ENCODE measurements around the gene NTM. TPM values are rescaled to one million over a fixed set of nuclear protein-coding genes. Genes with fewer than 3 reads are reported as not detected.

Gene NTM
- total RNA-seq, 6 donors from 2014 or later = 4.1 to 151 (median 115) TPM

DNA sequence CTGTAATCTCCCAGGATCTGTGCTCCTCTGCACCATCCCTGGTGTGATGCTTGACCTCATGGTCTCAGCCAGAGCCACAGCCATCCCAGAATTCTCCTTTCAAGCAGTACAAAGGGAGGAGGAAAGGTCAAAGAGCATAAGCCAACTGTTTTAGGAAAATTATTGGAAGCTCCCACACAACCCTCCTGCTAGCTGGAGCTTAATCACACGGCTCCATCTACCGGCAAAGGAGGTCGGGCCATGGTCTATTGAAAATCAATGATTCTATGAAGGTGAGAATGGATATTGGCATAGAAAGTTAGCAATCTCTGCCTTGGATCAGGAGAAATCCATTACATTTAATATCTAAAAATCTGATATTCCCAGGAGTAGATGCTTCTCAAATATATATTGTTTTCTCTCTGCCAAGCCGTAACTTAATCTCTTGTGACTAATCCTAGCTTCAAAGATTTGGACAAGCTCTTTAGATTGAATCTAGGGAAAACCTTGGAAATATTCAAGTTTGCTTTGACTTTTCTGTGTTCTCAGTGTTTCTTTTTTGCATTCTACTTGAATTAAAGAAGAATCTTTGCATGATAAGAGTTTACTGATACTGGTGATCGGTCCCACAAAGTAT lies 259.6 kb downstream of the NTM start:
- 88 to 92% methylated on average over 5 of the region's 5 CpGs for WGBS, 2 donors
- Histone ChIP-seq H3K27me3 (no peaks in the 10 kb centered on the region), H3K4me3 (no peak overlapping the region), H3K27ac (no peak overlapping the region), H3K9me3 (no peaks in the 10 kb centered on the region), H3K36me3 (no peaks in the 10 kb centered on the region), H3K4me1 (no peaks in the 10 kb centered on the region)
- DNase-seq = no peak
- ATAC-seq (ENCODE audit: low FRiP score in 2 of 2) = no peak
- no peak for TF ChIP-seq EP300 (IDR thresholded peaks at IDR 0.05)
- TF ChIP-seq POLR2A (IDR thresholded peaks at IDR 0.05) = no peak
- TF ChIP-seq, protein P1, sequence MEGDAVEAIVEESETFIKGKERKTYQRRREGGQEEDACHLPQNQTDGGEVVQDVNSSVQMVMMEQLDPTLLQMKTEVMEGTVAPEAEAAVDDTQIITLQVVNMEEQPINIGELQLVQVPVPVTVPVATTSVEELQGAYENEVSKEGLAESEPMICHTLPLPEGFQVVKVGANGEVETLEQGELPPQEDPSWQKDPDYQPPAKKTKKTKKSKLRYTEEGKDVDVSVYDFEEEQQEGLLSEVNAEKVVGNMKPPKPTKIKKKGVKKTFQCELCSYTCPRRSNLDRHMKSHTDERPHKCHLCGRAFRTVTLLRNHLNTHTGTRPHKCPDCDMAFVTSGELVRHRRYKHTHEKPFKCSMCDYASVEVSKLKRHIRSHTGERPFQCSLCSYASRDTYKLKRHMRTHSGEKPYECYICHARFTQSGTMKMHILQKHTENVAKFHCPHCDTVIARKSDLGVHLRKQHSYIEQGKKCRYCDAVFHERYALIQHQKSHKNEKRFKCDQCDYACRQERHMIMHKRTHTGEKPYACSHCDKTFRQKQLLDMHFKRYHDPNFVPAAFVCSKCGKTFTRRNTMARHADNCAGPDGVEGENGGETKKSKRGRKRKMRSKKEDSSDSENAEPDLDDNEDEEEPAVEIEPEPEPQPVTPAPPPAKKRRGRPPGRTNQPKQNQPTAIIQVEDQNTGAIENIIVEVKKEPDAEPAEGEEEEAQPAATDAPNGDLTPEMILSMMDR (IDR thresholded peaks at IDR 0.05) = no peak
- TF ChIP-seq POLR2AphosphoS5 (IDR thresholded peaks at IDR 0.05) = no peak

DNA sequence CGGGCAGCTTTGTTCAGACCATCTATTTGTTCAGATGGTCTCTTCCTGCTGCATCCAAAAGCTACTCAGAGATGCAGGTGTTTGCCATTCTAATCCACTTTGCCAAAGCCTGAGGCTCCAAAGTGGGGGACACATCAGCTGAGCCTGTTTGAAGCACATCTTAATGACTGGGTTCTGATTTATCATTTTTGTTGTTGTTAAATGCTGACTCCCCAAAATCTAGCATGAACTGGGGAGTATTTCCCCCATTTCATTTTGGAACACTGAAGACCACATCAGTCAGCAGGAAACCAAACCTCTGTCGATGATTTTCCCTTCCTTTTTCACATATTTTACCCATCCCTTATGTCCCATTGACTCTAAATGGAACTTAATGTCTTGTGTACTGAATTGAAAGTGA lies 262.6 kb downstream of the NTM start:
- H3K36me3 ChIP-seq = no peaks in the 10 kb centered on the region
- DNase-seq (no peak), ATAC-seq (ENCODE audit: low FRiP score in 2 of 2) (no peak)
- no peak for TF ChIP-seq POLR2AphosphoS5 (IDR thresholded peaks at IDR 0.05)
- TF ChIP-seq POLR2A (IDR thresholded peaks at IDR 0.05) = no peak
- no peak for TF ChIP-seq EP300 (IDR thresholded peaks at IDR 0.05)
- TF ChIP-seq, protein P1 (IDR thresholded peaks at IDR 0.05) = no peak
- no peaks in the 10 kb centered on the region for H3K9me3 ChIP-seq
- H3K4me3 ChIP-seq = no peak overlapping the region
- 82 to 87% methylated on average over 2 of the region's 2 CpGs for WGBS, 2 donors
- no peak overlapping the region for H3K27ac ChIP-seq
- H3K4me1 ChIP-seq = no peaks in the 10 kb centered on the region
- H3K27me3 ChIP-seq = no peaks in the 10 kb centered on the region

DNA sequence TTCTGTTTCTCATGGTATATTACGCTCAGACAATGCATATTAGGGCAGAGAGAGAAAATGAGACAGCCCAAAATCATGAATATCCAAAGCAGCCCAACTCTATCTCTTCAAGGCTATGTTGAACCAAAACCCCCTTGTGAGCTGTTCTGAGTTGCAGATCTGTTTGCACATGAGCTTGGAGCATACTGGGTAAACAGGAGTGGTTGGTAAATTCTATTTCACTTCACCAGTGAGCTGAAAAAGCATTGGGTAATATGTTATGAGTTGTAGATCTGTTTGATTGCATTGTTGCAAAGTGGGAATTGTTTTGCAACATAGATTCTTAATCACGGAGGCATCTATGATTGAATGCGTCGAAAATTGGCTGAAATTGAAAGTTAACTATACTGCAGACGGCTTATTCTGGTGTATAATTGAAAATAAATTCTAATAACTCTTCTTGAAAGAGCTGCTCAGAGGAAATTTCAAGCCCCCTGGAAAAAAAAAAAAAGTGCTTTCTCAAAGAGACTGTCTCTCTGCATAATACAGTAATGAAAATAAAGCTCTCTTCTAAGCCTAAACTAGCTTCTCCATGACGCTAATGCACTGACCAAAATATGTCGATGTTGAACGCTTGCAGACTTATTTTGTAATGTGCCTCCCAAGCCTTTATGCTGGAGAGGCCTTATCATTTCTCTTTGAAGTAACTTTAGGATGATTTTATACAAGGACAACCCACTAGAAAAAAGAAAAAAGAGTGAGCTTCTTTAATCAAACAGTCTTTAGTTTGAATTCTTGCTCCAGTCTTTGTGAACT lies 263.7 kb downstream of the NTM start:
- DNase-seq (no peak), ATAC-seq (ENCODE audit: low FRiP score in 2 of 2) (no peak)
- 67 to 82% methylated on average over 8 of the region's 8 CpGs for WGBS, 2 donors

DNA sequence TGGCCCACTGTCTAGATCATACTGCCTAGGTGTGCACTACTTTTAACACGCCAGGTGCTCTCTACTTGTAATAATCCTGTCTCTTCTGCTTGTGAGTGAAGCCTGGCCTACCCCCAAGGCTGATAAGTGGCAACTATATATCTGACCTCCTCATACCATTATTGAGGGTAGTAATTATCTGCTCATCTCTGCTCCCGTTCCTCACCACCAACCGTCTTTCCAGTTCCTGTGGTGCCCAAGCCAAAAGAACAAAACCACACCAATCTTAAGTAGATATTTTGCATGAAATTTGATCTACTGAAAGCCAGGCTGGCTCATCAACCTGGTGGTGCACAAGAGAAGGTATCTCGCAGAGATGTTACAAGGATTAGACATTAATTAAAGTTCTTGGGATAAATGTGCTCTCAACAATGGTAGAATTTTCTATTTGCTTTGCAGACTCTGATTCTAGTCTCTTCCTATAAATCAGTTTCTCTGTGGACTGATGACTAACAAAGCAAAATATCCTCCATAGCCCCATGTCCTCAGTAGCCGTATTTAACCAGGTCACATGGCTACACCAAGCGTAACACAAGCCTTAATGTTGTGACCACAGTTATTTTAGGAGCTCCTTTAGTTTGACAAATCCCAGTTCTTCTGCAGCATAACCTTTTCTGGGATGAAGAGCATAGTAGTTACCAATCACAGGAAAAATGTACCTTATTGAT lies 267.2 kb downstream of the NTM start:
- DNase-seq (no peak), ATAC-seq (ENCODE audit: low FRiP score in 2 of 2) (no peak)
- Histone ChIP-seq H3K9me3 (no peaks in the 10 kb centered on the region), H3K4me1 (no peaks in the 10 kb centered on the region), H3K27ac (no peak overlapping the region), H3K4me3 (no peak overlapping the region), H3K36me3 (no peaks in the 10 kb centered on the region), H3K27me3 (no peaks in the 10 kb centered on the region)
- WGBS, 2 donors = 85 to 86% methylated on average over 6 of the region's 6 CpGs
- no peak for TF ChIP-seq POLR2A (IDR thresholded peaks at IDR 0.05)
- TF ChIP-seq, protein P1 (IDR thresholded peaks at IDR 0.05) = no peak
- no peak for TF ChIP-seq POLR2AphosphoS5 (IDR thresholded peaks at IDR 0.05)
- no peak for TF ChIP-seq EP300 (IDR thresholded peaks at IDR 0.05)

More for the DNA sequence above, 263.7 kb downstream of the NTM start:
- TF ChIP-seq EP300 (IDR thresholded peaks at IDR 0.05) = no peak
- TF ChIP-seq, protein P1 (IDR thresholded peaks at IDR 0.05) = no peak
- TF ChIP-seq POLR2A (IDR thresholded peaks at IDR 0.05) = no peak
- no peak for TF ChIP-seq POLR2AphosphoS5 (IDR thresholded peaks at IDR 0.05)
- no peak overlapping the region for H3K4me3 ChIP-seq
- no peak overlapping the region for H3K27ac ChIP-seq
- no peaks in the 10 kb centered on the region for H3K9me3 ChIP-seq
- H3K27me3 ChIP-seq = no peaks in the 10 kb centered on the region
- no peaks in the 10 kb centered on the region for H3K36me3 ChIP-seq
- no peaks in the 10 kb centered on the region for H3K4me1 ChIP-seq
